ENCODE measurements around the gene ISOC2. TPM values are rescaled to one million over a fixed set of nuclear protein-coding genes. Genes with fewer than 3 reads are reported as not detected.
A peak's percentile ranks its signal among the peaks of the same experiment; 100 is the strongest.

Gene ISOC2
- total and polyA plus RNA-seq, 9 of the 15 experiments (the other 6 are each of a cell fraction or from before 2014, with no cell fraction given): 1.2 to 229 (median 58.3) TPM

DNA sequence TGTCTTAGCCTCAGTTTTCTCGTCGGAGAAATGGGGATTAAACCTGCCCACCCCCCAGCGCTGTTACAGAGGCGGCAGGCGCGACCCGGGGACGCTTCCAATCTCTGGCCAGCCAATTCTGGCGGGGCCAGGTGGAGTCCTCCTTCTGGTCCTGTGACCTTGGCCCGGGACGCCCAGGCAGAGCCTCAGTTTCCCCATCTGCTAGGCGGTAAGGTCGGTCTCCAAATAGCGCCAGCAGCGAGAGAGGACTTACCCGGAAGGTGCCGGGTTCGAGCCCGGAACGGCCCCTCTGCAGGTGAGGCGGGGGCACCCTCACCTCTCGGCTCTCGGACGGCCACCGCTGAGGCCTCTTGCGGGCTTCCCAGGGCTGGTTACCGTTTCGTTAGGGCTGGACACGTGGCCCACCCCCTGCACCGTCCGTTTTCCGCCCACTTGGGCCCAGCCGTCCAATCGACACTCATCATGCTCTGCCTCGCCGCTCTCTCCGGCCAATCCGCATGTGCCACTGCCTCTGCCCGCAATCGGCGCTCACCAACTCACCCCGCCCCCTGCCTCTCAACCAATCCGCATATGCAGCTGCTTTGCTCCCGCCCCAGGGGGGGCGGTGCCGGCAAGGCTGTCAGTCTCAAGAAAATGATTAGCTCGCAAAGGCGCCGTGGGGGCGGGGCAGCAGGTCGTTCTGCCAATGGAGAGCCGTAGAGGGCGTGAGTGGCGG, at the start of gene ISOC2 (continued):
- TF ChIP-seq WHSC1 (IDR thresholded peaks at IDR 0.05; ENCODE audit: low read length) (no peak), FOXJ3 (CRISPR knock-in tag; IDR thresholded peaks at IDR 0.05) (no peak), PML (IDR thresholded peaks at IDR 0.05; ENCODE audit: low read length) (peak; percentile 56; the same call in 1 of the 2 replicates), E2F3 (CRISPR knock-in tag; IDR thresholded peaks at IDR 0.05) (no peak), SIN3A (IDR thresholded peaks at IDR 0.05; ENCODE audit: borderline replicate concordance in 2 of 2, control insufficient read depth in 1 of 2, low read depth in 2 of 2, low read length in 2 of 2) (peak in 1 of 2 experiments; percentile 88; a peak in 1 of 4 replicates), DMBX1 (CRISPR knock-in tag; IDR thresholded peaks at IDR 0.05; ENCODE audit: borderline replicate concordance) (peak; percentile 60; the same call in 1 of the 2 replicates), ZNF224 (CRISPR knock-in tag; IDR thresholded peaks at IDR 0.05) (no peak), NRF1 (conservative IDR thresholded peaks at IDR 0.05 in 1 of 2, IDR thresholded peaks at IDR 0.05 in 1 of 2) (peak; percentile 84 to 87), ARID2 (IDR thresholded peaks at IDR 0.05) (no peak), ARID1B (IDR thresholded peaks at IDR 0.05) (peak; percentile 62; the same call in 1 of the 2 replicates), HNRNPK (IDR thresholded peaks at IDR 0.05; ENCODE audit: low read depth, low read length, poor library complexity, severe bottlenecking) (no peak), OTX1 (CRISPR knock-in tag; IDR thresholded peaks at IDR 0.05) (no peak), RAD51 (IDR thresholded peaks at IDR 0.05; ENCODE audit: borderline replicate concordance, low read depth) (peak; percentile 90), MYC (IDR thresholded peaks at IDR 0.05; ENCODE audit: low read depth, low read length) (peak; percentile 96), MYC (CRISPR knock-in tag; IDR thresholded peaks at IDR 0.05; ENCODE audit: borderline replicate concordance, low read depth) (peak; percentile 96), ZFP36 (IDR thresholded peaks at IDR 0.05; ENCODE audit: low read depth, low read length, partially characterized antibody) (no peak), HDAC3 (IDR thresholded peaks at IDR 0.05; ENCODE audit: borderline replicate concordance, partially characterized antibody) (no peak), EP300 (IDR thresholded peaks at IDR 0.05; ENCODE audit: low read length) (no peak), CBX1 (IDR thresholded peaks at IDR 0.05; ENCODE audit: low read depth) (peak; percentile 95; the same call in 1 of the 2 replicates), TAF1 (IDR thresholded peaks at IDR 0.05; ENCODE audit: control insufficient read depth, extremely low read depth, insufficient read depth, low read length, severe bottlenecking) (peak; percentile 51)
- TF ChIP-seq, protein P1, sequence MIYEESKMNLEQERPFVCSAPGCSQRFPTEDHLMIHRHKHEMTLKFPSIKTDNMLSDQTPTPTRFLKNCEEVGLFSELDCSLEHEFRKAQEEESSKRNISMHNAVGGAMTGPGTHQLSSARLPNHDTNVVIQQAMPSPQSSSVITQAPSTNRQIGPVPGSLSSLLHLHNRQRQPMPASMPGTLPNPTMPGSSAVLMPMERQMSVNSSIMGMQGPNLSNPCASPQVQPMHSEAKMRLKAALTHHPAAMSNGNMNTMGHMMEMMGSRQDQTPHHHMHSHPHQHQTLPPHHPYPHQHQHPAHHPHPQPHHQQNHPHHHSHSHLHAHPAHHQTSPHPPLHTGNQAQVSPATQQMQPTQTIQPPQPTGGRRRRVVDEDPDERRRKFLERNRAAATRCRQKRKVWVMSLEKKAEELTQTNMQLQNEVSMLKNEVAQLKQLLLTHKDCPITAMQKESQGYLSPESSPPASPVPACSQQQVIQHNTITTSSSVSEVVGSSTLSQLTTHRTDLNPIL (CRISPR knock-in tag; IDR thresholded peaks at IDR 0.05): 0 out of 2 replicates have a peak, but pooled peaks have one; percentile 48
- TF ChIP-seq, protein P2, sequence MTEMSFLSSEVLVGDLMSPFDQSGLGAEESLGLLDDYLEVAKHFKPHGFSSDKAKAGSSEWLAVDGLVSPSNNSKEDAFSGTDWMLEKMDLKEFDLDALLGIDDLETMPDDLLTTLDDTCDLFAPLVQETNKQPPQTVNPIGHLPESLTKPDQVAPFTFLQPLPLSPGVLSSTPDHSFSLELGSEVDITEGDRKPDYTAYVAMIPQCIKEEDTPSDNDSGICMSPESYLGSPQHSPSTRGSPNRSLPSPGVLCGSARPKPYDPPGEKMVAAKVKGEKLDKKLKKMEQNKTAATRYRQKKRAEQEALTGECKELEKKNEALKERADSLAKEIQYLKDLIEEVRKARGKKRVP (CRISPR knock-in tag; IDR thresholded peaks at IDR 0.05): no peak
- TF ChIP-seq, protein P3, sequence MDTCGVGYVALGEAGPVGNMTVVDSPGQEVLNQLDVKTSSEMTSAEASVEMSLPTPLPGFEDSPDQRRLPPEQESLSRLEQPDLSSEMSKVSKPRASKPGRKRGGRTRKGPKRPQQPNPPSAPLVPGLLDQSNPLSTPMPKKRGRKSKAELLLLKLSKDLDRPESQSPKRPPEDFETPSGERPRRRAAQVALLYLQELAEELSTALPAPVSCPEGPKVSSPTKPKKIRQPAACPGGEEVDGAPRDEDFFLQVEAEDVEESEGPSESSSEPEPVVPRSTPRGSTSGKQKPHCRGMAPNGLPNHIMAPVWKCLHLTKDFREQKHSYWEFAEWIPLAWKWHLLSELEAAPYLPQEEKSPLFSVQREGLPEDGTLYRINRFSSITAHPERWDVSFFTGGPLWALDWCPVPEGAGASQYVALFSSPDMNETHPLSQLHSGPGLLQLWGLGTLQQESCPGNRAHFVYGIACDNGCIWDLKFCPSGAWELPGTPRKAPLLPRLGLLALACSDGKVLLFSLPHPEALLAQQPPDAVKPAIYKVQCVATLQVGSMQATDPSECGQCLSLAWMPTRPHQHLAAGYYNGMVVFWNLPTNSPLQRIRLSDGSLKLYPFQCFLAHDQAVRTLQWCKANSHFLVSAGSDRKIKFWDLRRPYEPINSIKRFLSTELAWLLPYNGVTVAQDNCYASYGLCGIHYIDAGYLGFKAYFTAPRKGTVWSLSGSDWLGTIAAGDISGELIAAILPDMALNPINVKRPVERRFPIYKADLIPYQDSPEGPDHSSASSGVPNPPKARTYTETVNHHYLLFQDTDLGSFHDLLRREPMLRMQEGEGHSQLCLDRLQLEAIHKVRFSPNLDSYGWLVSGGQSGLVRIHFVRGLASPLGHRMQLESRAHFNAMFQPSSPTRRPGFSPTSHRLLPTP (IDR thresholded peaks at IDR 0.05; ENCODE audit: borderline replicate concordance, extremely low read depth, insufficient read length): no peak
